ENCODE measurements around the gene BLOC1S1.

BLOC1S1 gene

GRCh38 chr12:55696796-55697462 is 18.9 kb upstream of the BLOC1S1 start:
- DNase-seq (ENCODE audit: low spot score) (no peak), ATAC-seq (ENCODE audit: low read depth) (no peak)
- Histone ChIP-seq H3K27me3 (ENCODE audit: insufficient read depth, poor library complexity, severe bottlenecking) (no peaks in the 10 kb centered on the region), H3K27ac (ENCODE audit: poor library complexity, severe bottlenecking) (no peak overlapping the region), H3K9me3 (ENCODE audit: severe bottlenecking) (no peaks in the 10 kb centered on the region), H3K4me3 (ENCODE audit: severe bottlenecking) (no peak overlapping the region), H3K4me1 (ENCODE audit: insufficient read depth, poor library complexity, severe bottlenecking) (peaks cover 6% of the 10 kb centered on the region), H3K36me3 (ENCODE audit: low read depth) (no peaks in the 10 kb centered on the region)
- TF ChIP-seq CTCF (IDR thresholded peaks at IDR 0.05; ENCODE audit: poor library complexity, severe bottlenecking), result no peak

GRCh38 chr12:55697686-55698085 is 18.2 kb upstream of the BLOC1S1 start:
- Histone ChIP-seq H3K4me3 (ENCODE audit: severe bottlenecking) (no peak overlapping the region), H3K27me3 (ENCODE audit: insufficient read depth, poor library complexity, severe bottlenecking) (no peaks in the 10 kb centered on the region), H3K9me3 (ENCODE audit: severe bottlenecking) (no peaks in the 10 kb centered on the region), H3K36me3 (ENCODE audit: low read depth) (no peaks in the 10 kb centered on the region), H3K27ac (ENCODE audit: poor library complexity, severe bottlenecking) (no peak overlapping the region), H3K4me1 (ENCODE audit: insufficient read depth, poor library complexity, severe bottlenecking) (peaks cover 6% of the 10 kb centered on the region)
- no peak for TF ChIP-seq CTCF (IDR thresholded peaks at IDR 0.05; ENCODE audit: poor library complexity, severe bottlenecking)
- ATAC-seq (ENCODE audit: low read depth) (no peak), DNase-seq (ENCODE audit: low spot score) (no peak)

GRCh38 chr12:55698241-55698955 is 17.4 kb upstream of the BLOC1S1 start:
- Histone ChIP-seq H3K36me3 (ENCODE audit: low read depth) (no peaks in the 10 kb centered on the region), H3K4me1 (ENCODE audit: insufficient read depth, poor library complexity, severe bottlenecking) (peaks cover 6% of the 10 kb centered on the region), H3K27me3 (ENCODE audit: insufficient read depth, poor library complexity, severe bottlenecking) (no peaks in the 10 kb centered on the region), H3K27ac (ENCODE audit: poor library complexity, severe bottlenecking) (no peak overlapping the region), H3K4me3 (ENCODE audit: severe bottlenecking) (no peak overlapping the region), H3K9me3 (ENCODE audit: severe bottlenecking) (no peaks in the 10 kb centered on the region)
- ATAC-seq (ENCODE audit: low read depth) (no peak), DNase-seq (ENCODE audit: low spot score) (peak; percentile 29)
- TF ChIP-seq CTCF (IDR thresholded peaks at IDR 0.05; ENCODE audit: poor library complexity, severe bottlenecking), result no peak

- no peak overlapping the region for H3K4me3 ChIP-seq (ENCODE audit: severe bottlenecking)
- ATAC-seq (ENCODE audit: low read depth) (no peak), DNase-seq (ENCODE audit: low spot score) (no peak)
- H3K4me1 ChIP-seq (ENCODE audit: insufficient read depth, poor library complexity, severe bottlenecking), result peaks cover 6% of the 10 kb centered on the region
- no peak for TF ChIP-seq CTCF (IDR thresholded peaks at IDR 0.05; ENCODE audit: poor library complexity, severe bottlenecking)
- H3K9me3 ChIP-seq (ENCODE audit: severe bottlenecking), result no peaks in the 10 kb centered on the region
- H3K27ac ChIP-seq (ENCODE audit: poor library complexity, severe bottlenecking), result no peak overlapping the region
- no peaks in the 10 kb centered on the region for H3K27me3 ChIP-seq (ENCODE audit: insufficient read depth, poor library complexity, severe bottlenecking)
- no peaks in the 10 kb centered on the region for H3K36me3 ChIP-seq (ENCODE audit: low read depth)
These were observed 16.9 kb upstream of the BLOC1S1 start for GRCh38 chr12:55698965-55699364.
